GM21528 (cell line): ENCODE measurements around the gene BCL11B.
"Not testable (repeated sequence)": the region's sequence is repeated elsewhere in the genome, so short reads cannot be mapped to it uniquely, and the experiment has no call there.

ENCODE experiments used
- ATAC-seq: cut with Tn5 transposase; IDR thresholded peaks from one replicate; pipeline ENCODE4 v1.9.1; 2021; ENCODE audit warnings: mild to moderate bottlenecking, moderate library complexity; ENCODE audit not compliant: unreplicated experiment, low FRiP score

The BCL11B gene

DNA sequence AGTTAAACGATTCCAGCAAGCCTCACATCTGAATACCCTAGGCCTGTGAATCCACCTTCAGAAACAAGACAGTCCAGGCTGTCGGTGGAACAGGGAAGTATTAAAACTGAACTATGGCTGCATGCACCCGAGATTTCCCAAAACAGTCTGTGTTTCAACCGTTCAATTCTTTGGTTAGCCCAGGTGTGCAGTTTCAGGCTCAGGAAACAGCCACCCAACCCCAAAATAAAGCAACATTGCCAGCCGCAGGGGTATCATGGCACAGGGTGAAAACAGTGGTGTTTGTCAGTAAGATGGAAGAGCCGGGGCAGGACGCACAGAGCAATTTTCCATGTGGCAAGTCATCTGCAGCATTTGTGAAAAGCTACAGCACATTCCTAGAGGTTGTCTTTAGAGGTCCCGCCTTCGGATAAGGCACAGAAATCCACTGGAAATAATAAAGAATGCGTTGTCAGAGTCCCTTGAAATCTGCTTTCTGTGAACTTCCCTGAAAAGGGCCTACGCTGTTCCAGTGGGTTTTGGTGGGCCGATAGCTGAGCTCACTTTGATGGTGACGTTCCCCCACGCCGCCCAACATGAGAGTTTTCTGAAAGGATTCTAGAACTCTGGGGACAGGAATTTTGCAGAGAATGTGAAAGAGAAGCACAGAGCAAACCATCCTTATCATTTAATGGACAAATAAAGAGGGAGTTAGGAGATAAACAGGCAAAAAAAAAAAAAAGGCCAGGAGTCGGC, 84.9 kb downstream of the BCL11B start:
- ATAC-seq: no peak

DNA sequence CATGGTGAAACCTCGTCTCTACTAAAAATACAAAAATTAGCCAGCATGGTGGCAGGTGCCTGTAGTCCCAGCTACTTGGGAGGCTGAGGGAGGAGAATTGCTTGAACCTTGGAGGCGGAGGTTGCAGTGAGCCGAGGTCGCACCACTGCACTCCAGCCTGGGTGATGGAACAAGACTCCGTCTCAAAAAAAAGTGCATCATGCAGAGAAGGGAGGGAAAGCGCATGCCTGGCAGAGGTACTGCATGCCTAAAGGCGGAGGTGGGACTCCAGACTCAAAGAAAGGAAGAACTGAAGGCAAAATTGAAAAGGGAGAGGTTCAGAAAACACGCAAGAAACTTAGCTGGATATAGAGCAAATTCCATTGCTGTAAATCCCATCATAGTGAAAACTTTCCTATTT, 85.7 kb downstream of the BCL11B start:
- not testable (repeated sequence) for ATAC-seq

DNA sequence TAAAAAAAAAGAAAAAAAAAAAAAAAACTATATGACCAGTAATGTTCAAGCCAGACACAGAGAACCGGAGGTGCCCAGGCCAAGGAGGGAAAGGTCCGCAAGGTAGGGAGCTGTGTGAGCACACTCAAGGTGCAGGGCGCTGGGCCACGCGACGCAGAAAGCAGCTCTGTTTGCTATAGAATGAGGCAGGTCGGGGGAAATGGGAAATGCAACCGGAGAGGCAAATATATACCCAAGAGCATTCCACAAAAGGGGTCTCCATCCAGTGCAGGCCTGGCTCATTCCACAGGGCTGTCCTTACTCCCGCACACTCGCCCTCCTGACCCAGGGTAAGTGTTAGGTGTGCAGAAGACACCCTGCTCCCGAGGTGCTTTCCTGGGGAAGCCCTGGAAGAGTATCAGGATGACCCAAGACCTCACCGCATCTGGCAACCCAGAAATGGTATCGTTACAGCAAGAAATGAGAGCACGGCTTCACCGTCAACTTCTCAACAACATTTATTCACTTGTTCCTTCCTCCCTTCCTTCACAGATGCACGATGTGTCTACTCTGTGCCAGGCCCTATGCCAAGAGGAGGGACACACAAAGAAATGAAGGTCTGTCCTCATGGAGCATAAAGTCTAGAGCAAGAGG, 86.4 kb downstream of the BCL11B start:
- ATAC-seq: no peak

DNA sequence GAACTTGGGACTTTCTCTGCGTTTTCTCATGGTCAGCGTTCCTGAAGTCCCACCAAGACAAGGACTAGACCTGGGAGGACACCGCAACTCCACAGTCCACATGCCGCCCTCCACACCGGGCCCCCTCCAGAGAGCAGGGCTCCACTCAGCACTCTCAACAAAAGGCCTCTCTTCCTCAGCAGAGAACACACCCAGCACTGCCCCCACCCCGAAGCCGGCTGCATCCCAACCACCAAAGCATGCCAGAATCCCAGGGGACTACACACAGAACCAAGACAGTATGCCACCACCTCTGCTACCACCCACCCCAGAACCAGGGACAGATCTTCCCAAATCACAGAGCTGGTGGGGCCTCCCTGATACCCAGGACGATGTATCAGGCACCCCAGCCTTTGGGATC, 88.3 kb downstream of the BCL11B start:
- no peak for ATAC-seq

DNA sequence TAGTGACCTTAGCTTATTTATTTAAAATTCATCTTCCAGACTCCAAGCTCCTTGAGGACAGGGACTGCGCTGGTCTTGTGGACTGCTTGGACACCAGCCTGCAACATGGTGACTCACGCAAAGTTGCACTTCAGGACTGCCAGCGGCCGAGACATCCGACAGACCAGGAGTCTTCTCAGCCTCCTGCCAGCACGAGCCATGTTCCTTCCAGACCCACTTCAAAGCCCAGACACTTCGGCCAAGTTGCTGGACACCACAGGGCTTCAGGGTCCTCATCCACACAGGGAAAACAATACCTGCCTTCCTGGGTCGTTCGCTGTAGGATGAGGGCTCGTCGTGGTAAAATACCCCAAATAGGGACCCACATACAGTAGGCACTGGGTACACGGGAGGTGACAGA, 88.7 kb downstream of the BCL11B start:
- no peak for ATAC-seq

DNA sequence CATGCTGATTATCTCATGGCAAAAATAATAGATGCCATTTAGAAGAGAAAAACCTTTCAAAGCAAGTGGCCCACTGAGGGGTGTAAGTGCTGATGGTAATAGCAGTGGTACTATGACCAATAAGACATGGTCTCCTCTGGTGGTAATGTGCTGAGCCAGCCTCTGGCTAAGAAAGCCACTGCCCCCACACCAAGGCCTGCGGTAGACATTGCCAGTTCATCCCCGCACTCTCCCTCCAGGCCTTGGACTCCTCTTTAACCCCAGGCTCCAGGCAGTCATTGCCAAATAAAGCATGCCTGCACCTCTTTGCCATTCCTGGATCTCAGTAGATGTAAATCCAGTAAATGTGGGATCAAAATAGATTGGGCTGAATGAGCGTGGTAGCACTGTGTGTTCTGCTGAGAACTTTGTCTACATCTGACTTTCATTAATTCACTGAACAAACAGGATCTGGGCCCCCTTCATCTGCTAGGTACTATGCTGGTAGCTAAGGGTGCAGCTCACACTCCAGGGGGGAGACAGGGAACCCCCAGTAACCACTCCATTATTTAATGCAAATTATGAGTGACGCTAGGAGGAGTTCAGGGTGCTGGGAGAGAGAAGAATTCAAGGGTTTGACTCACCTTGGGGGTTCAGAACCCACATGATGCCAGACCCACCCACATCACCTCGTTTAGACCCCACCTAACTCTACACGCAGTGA, 89.3 kb downstream of the BCL11B start:
- ATAC-seq: no peak

DNA sequence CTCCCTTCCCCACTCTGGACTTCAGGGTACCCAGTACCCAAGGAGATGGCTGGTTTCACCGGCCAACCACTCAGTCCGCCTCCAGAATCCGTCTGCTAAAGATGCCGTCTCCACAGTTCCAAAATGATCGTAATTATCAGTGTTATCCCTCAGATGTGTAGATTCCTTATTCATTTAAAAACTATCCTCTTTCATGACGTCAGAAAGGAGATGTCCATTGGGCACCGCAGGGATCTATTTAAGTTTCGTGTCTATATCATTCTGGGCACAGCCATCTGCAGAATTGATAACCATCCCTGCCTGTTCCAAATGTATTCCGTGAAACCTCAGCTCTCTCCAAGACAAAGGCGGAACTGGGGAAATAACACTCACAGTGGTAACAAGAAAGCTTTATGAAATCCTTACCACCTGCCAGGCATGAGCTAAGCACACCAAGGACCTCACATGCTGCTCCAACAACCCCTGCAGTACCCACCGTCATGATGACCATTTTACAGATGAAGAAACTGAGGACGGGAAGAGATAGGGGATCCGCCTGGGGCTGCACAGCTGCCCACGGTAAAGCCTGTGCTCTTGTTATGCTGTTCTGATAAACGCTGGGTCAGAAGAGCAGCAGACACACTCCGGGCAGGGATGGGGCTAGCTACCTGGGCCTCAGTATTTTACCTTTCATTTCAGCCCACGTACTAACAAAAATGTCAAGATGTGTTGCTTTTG, 90.0 kb downstream of the BCL11B start:
- no peak for ATAC-seq

DNA sequence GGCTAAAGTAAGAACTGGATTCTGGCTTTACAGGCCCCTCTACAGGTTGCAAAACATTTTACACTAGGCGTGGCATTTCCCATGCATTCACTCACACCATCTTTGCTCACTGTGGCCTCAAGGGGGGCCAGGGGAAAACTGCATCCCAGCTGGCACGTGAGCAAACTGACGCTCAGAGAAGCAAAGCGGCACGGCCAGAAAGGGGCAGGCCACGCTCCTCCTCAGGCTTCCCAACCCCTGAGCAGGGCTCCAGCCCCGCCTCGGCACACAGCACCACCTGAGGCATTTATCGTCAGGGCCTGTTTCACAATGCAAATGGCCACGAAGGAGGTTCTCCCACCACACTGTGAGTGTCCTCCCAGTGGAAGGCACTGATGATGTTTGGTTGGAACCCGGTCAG, 90.8 kb downstream of the BCL11B start:
- ATAC-seq: no peak

DNA sequence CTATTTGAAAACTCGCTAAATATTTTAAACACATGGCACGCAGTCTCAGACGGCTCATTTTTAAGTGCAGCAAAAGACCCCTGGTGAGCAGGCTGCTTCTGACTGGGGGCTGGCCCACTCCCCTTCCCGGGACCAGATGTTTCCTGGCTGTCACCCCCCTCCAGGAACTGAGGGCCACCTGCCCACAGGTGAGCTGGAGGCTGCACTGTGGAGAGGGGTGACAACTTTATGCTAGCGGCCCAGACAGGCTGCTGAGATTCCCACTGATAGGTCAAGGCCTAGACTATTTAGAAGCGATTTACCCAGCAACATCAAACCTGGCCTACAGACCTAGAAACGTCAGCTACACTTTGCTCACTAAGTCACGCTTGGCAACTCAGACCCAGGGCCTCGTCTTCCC, 92.1 kb downstream of the BCL11B start:
- ATAC-seq: no peak

DNA sequence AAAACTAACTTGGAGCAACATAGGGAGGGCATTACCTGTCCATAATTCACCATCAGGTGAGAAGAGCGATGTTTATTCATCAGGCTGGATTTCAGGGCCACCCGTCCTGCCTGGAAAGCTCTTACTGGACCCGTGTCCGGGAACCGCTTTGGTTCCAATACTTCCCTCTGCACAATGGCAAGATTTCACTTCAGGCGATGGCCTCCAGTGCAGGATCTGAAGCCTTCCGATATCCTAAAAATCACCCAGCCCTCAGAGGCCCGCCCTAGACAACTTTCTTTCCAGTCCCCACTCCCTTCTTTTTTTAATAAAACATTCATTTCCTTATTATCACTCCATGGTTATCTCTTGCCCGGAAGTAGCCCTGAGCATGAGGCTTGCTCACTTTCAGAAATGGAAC, 92.5 kb downstream of the BCL11B start:
- no peak for ATAC-seq

DNA sequence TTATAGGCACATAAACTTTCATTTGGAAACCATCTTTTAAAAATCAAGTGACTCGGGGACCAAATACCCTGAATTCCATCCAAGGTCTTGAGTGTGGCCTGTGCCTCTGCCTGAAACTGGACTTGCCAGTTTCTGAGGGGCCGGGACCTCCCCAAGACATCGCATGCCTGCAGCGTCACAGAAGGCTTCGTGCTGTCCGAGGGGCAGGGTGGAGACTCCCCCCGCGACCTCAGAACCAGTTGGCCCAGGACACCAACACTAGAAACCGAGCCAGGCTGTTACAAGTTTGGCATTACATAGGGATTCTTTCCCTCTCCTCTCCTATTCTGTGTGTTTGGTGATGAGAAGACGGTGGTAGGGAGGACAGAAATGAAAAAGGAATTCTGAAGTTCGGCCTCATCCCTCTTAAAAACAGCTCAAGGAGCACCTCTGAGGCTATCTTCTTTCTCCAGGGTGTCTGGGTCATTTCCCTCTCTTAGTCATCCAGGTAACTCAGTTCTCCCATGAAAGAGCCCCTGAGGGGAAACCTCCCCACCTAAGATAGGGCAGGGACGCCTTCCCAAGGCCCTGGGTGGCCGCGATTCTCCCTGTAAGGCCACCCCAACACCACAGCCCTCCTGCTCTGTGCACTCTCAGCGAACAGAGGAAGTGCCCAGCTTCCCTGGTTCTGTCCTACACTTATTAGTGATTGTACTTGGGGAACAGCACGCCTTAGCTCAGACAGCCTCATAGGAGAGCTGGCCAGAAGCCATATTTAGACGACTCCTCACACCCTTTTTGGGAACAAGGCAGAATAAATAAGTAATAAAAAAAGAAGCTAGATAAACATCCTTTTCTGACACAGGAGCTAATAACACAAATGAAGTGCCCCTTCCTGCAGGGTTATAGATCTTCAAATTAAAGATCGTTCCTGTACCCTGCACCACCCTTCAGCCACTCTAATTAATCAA, 93.8 kb downstream of the BCL11B start:
- no peak for ATAC-seq

DNA sequence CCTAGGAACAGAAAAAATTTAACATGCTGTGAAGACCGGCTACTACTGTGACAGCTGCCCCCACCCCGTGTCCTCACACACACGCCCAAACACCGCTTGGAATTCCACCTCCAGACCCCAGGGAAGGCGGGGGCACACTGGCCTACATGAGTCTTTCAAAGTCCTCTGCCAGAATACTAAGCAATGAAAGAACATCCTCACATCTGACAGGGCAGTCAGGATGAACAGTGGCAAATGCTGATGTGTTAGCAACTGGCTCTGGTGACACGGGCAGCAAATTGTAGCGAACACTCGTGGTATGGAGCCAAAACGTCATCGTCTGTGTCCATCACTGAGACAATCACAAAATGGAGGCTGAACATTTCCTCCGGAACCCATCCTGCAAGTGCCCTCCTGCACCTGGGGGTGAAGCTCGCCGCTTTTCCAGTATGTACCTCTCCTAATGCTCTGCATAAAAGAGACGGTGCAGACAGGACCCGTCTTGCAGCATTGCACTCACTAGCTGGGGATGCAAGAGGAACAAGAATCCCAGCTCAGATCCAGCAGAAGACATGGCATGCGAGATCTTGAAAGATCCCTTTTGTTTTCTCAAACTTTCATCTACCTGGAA, 94.8 kb downstream of the BCL11B start:
- no peak for ATAC-seq

DNA sequence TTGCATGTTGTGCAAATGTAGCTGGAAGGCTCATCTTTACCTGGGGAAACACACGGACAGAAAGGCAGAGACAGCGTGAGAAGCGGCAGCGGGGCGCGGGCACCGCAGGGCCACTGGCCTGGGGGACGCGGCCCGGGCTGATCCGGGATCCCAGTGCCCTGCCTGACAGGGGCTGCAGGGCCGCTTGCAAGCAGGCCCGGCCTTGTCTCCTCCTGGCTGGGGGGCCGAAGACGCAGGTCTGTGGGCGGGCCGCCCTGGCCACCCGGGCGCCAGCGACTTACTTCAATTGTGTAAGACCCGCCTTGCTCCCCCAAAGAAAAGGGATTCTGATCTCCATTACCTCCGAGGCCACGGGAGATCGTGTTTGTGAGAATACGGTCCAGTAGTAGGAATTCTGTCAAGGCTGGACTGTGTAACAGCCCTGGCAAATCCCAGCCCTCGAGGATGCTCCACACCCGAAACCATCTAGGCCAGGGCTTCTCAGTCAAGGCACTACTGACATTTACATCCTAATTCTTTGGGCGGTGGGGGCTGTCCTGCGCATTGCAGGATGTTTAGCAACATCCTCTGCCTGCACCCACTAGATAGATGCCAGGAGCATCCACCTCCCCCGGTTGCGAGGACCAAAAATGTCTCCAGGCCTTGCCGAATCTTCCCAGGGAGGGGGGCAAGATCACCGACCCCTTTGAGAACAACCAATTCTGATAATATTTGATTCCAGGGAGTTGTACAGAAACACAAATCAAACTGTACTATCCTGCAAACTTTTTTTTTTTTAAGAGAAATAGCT, 95.6 kb downstream of the BCL11B start:
- no peak for ATAC-seq

DNA sequence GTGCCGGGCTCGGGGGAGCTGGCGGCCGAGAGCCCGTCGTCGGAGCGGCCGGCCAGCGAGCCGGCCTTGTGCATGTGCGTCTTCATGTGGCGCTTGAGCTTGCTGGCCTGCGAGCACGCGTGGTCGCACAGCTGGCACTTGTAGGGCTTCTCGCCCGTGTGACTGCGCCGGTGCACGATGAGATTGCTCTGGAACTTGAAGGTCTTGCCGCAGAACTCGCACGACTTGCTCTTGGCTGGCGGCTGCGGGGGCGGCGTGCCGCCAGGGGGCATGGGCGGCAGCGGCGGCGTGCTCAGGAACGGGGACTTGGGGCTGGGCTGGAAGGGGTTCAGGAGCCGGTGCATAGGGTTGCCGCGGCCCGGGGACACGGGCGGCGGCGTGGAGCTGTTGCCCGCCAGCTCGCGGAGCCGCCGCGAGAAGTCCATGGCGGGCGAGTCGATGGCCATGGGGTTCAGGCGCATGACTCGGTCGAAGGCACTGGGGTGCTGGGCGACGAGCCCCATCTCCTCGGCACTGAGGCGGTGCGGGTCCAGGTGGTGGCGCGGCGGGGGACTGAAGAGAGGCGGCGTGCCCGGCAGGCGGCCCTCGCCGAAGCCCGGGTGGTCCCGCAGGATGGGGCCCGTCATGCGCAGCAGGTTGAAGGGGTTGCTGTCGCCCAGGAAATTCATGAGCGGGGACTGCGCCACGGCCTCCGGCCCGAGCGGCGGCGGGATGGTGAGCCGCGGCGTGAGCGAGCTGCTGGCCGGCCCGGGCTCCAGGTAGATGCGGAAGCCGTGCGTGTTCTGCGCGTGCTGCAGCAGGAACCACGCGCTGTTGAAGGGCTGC, 96.5 kb downstream of the BCL11B start:
- no peak for ATAC-seq

DNA sequence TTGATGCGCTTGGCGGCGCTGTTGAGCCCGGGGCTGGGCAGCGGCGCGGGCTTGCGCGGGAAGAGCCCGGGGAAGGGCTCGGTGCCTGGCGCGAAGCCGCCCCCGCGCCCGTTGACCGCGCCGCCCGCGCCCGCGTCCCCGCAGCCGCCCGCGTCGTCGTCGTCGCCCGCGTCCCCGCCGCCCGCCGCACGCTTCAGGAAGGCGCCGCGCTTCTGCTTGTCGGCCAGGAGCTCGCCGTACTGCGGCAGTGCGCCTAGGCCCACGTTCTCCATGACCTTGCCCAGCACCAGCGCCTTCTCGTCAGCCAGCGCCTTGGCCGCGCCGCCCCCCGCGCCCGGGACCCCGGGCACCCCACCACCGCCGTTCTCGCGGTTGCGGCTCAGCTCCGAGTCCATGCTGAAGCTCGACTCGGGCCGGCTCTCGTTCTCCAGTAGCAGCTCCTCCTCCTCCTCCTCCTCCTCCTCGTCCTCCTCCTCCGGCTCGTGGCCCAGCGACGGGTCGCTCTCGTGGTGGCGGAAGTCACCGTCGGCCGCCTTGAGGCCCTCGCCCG, 97.2 kb downstream of the BCL11B start:
- no peak for ATAC-seq

DNA sequence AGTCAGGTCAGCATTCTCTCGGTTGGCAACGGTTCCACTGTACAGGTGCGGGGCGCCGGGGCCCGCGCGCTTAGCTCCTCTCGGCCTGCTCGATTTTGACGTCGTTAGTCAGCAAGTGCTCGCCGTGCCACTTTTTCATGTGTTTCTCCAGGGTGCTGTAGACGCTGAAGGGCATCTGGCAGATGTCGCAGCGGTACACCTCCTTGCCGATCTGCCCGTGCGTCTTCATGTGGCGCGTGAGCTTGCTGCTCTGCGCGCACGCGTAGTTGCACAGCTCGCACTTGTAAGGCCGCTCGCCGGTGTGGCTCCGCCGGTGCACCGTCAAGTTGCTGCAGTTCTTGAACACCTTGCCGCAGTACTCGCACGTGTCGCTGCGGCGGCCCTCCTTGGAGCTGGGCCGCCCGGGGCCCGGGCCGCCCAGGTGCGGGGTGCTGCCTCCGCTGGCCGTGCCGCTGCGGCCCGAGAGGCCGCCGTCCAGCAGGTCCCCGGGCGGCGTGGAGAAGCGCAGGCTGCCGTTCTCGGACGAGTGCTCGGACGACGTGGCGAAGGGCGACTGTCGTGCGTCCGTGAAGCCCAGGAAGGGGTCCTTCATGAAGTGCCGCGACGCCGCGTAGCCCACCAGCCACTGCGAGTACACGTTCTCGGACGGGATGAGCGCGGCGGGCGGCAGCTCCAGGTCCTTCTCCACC, 97.8 kb downstream of the BCL11B start:
- no peak for ATAC-seq

DNA sequence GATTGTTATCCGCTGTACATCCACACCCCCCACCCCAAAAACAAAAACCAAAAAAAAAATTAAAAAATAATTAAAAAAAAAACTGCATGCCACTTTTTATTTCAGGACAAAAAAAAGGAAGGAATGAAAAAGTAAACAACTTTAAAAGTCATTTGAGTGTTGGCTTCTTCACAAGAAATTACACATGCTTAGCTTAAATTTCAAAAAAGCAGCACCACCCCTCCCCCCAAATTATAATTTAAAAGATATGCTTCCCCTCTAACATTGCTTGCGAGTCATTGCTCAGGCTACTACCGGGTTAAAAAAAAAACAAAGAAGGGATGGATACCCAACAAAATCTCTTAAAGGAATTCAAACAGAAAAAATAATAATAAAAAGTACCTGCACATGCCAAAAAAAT, 98.5 kb downstream of the BCL11B start:
- no peak for ATAC-seq
